ENCODE results near the gene LHX8.
"Not testable (repeated sequence)": the region's sequence is repeated elsewhere in the genome, so short reads cannot be mapped to it uniquely, and the experiment has no call there.

Gene LHX8

DNA sequence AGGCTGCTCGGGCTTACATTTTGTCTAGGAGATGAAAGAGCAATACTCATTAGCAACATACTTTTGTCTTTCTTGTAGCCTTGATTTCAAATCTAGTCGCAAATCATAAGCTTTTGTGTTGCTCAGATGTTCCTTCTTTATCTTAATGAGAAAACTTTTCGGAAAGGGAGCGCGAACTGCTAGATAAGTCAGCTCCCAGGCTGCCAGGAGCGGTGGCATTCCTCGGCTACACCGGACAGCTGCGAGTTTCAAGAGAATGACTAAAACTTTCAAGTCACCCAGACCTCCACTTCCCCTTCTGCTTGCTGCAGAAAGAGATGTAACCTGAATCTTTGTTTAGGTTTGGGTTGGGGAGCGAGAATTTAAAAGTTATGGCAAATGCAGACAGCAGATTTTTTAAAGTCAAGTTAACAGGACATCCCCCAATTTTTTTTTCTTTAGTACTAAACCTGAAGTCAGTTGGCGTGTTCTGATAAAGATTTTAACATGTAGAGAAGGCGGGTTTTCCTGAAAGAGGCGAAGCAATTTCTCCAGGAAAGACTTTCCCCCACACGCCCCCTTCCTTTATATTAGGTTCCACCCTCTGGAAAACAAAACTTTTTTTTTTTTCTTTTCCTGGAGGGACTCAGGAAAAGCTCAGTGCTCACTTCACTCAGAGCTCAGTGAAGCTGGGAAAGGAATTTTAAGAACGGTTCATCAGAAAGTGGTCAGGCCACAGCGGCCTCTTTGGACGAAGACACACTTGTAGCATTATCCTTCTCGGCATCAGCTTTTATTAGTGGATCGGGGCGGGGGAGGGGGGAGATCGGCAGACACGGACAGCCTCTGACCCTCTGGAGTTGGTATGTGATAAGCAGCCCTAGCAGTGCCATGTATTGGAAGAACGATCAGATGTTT is at the start of gene LHX8:
Gene LHX8, plus strand, starts transcription at position 639 of the 897 bp plus-strand sequence. CDS start 2,227 bp downstream, outside the sequence.
- no peak for DNase-seq (ENCODE audit: low spot score)

DNA sequence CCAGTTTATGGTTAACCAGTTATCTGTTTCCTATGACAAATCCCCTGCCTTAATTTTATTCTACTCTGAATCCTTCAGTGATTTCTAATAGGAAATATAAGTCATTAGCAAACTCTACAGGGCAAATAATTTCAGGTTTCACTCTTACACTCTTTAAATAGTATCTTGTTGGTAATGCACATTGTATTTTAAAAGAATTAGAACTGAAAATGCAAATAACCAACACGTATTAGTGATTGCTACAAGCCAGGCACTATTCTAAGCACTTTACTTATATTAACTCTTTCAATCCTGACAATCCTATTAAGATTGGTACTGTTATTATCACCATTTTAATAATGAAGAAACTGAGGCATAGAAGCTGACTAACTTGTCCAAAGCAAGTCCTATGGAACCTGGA is 48.3 kb upstream of the LHX8 start:
- DNase-seq (ENCODE audit: low spot score): no peak

- no peak for DNase-seq (ENCODE audit: low spot score)
Observed at GRCh38 chr1:75087278-75087677, 46.9 kb upstream of the LHX8 start.

- no peak for DNase-seq (ENCODE audit: low spot score)
Observed at GRCh38 chr1:75092141-75092540, 42.0 kb upstream of the LHX8 start.

DNA sequence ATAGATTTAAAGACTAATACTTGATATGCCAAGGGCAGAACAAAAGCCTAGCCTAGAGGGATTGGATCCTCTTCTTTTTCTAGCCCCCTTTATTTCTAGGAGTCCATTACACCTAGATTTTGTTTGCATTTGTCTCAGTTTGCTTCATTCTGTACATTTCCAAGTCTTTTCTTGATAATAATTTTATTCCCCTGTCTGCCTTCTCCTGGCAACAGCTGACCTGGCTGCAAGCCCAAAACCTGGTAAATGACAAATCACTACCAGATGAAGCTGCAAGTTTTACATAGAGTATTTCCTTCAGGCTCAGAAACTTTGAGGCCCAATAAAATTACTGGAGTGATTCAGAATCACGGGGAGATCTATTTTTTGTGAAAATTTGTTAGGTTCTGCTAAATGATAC is 36.5 kb upstream of the LHX8 start:
- DNase-seq (ENCODE audit: low spot score): peak; percentile 7

DNA sequence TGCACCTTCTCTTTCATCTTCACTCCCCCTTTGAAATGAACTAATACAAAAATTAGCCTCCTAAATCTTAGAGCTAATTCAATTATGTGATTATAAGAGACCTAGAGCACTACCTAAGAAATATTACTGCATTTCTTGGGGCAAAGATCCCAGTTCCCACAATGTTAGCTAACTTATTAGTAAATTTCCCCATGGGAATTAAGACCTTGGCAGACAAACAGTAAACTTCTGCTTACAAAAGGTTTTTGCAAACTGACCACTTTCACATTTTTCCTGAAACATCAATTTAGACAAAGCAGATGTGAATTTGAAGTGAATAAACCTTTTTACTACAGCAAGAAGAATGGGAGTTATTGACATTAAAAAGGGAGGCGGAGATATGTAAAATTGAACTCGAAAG is 34.6 kb upstream of the LHX8 start:
- no peak for DNase-seq (ENCODE audit: low spot score)

DNA sequence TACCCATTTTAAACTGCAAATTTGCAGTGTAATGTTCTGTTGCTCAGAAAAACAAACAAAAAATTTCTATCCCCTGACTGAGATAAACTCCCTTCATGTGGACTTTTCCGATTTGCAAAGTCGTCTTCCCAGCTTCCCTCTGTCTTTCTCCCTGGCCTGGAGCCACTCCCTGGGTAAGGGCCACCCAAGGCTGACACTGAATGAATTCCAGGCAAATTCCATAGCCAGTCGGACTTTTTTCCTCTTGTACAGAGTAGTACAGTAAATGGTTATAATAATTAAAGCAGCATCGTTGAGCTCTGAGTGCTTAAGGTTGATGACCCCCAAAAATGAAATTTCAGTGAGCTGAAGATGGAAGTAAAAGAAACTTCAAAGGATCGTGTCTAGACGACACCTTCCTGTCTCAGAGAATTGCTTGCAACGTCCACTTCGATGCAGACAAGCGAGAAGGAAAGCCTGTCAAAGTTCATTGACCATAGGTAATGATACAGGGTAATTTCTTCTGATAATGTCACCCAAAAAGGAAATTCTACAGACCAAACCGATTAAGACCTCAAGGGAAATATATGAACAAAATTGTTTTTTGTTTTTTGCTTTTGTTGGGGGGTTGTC is 33.6 kb upstream of the LHX8 start:
- DNase-seq (ENCODE audit: low spot score): no peak

- not testable (repeated sequence) for DNase-seq (ENCODE audit: low spot score)
Observed at GRCh38 chr1:75112362-75112951, 21.7 kb upstream of the LHX8 start.

- no peak for DNase-seq (ENCODE audit: low spot score)
Observed at GRCh38 chr1:75115654-75116053, 18.5 kb upstream of the LHX8 start.

GRCh38 chr1:75123756-75124155 is 10.4 kb upstream of the LHX8 start:
- no peak for DNase-seq (ENCODE audit: low spot score)

DNA sequence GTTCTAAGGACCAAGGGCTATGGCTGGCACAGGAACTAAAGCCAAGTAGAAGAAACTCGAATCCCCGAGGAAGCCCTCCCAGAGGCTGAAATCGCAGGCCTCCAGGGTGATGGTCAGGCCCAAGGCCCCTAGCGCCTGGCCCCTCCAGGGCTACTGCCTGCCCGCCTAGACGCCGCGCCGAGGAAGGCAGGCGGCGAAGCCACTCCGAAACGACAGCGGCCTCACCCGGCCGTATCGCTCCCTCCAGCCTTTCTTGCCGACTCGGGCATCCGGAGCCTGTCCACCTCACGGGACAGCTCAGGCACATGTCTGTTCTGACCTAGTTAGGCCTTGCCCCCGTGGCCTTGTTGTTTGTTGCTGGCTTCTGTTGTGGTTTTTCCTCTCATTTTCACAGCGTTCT is 9.7 kb upstream of the LHX8 start:
- DNase-seq (ENCODE audit: low spot score): no peak

DNA sequence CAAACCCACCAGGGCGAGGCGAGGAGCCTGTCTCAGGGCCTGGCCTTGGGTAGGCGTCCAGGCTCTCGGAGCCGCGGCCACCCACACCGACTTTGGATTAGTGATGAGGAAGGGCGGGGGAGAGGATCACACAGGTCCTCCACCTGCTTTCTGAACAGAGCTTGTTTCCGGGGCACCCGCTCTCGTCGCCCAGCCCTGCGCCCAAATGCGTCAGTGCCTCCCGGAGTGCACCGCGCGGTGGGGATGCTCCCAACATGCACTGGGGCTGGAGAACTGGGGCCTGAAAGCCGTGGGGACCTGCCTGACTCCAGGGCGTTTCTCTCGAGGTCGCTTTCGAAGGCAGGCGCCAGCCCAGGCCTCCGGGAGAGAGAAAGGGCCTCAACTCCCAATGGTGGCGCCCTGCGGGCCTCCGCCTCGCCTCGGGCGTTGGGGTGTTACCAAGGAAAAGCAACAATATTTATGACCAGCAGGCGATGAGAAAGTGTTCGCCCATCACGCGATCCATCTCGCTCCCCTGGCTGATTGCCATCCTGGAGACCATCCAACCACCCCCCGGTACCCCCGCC is 8.9 kb upstream of the LHX8 start:
- DNase-seq (ENCODE audit: low spot score): no peak

DNA sequence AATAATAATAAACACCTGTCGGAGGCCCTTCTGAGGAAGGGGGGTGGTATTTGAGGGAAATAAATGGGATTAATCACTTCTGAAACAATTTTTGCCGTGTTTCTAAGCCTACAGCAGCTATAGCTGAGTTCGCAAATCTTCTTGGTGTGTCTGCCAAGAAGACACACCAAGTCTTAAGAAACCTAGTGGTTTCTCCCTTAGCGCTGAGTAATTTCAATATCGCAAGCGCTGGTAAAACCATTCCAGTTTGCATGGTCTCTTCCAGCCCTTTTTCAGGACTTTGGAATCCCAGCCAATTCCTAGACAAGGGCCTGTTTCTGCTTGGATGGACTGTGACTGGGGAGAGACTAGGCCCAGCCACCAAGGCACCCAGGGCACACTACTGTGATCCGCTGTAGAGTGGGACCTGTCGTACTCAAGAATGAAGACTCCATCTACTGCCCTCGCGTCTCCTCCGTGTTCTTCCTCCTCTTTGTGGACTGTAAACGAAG is 7.5 kb upstream of the LHX8 start:
- DNase-seq (ENCODE audit: low spot score): no peak

DNA sequence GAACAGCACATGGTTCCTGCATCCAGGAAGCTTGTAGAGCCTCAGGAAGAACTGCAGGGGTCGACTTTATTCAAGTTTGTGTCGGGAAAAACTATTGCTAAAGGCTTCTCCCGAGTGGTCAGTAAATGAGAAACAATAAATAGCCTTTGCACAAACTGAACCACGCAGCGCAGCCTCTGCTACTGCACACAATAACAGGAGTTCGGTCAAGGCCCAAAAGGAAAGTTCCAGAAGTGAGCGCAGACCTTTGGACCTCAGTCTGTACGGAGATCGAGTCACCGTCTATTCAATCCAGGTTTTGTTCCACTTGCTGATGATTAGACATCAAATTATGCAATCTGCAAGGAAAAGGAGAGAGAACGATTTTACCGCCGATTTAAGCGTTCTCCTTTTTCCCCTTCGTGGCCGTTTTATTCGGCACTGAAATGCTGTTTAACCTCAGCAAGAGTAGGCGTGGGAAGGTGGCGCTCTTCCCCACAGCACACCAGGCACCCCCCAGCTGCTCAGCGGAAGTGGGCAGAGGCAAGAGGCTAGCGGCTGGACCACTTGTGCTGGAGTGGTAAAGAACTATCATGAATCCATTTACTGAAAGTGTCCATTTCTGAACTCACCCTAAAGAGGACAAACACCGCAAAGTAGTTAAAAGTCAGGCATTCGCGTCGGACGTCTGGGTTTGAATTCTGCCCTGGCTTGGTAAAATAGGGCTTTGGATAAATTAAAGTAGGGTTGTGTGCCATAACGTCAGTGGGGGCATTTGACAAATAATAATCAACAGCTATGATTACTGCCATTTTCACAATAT is 6.1 kb upstream of the LHX8 start:
- no peak for DNase-seq (ENCODE audit: low spot score)

GRCh38 chr1:75129660-75129982 is 4.6 kb upstream of the LHX8 start:
- no peak for DNase-seq (ENCODE audit: low spot score)

DNA sequence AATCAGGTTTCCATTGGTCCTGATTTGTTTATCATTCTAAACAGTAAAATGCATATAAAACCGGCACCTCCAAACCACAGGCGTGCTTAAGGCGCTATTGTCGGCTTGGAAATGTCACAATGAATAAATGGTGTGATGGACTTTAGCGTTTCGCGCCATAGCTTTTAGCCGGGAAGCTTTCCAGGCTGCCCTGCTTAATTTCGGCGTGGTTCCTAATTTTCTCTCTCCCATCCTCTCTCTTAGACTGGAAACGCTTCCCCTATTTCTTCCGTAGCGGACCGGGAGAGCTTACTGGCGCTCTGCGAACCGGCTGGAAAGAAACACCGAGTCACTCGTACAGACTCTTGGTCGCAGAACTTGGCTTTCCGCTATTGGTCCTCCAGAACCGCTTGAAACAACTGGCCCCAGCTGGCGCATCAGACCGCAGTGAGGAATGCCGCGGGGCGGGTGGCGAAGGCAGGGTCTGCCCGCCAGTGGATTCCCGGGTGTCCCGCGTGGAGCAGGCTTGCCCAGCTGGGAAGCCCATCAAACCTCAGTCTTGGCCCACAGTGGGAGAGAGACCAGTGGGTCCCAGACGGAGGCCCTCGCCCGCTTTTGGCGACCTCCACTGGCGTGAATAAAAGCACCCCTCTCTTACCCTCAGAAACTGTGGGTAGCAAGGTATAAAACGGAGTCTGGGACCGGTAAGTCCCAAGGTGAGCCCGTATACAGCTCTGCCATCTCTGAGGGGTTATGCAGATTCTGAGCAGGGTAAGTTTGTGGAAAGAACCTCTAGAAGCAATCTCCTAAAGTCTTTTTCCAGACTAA is 4.0 kb upstream of the LHX8 start:
- no peak for DNase-seq (ENCODE audit: low spot score)

DNA sequence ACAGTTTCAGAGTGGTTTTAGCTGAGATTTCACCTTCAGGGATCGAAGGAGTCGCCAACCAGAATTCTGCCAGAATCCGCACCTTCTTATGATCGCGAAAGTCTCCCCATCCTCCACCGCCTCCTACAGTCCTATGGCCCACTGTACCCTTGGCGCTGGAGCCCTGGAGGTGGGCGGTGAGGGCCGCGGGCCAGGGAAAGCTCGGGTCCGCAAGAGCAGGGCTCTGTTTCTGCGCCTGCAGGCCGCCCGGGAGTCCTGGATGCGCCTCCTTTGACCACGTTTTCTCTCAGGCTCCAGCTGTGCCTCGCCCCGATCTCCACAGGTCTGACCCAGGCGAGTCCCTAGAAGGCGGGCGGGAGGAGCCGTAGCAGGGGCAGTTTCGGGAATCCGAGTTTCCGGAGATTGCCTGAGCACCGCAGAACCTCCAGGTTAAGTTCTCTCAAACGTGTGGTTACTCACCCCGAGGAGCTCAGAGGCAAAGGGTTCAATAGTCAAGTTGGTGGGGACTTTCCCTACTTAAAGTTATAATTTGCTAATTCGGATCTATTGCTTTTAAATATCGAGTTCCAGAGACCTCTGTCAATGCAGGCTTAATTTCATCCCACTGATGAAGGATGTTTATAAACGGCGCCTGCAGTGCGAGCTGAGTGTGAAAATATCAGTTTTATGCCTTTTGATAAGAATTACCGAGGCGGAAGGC is 3.2 kb upstream of the LHX8 start:
- DNase-seq (ENCODE audit: low spot score): no peak

GRCh38 chr1:75131565-75132241 is 2.5 kb upstream of the LHX8 start:
- DNase-seq (ENCODE audit: low spot score): no peak

- DNase-seq (ENCODE audit: low spot score): no peak
Observed at GRCh38 chr1:75132242-75132811, 1.9 kb upstream of the LHX8 start.
